Loucy (cell line): Measurements from ENCODE around the gene TRPM5.

Experiments
- H2AFZ ChIP-seq: fragments of 200-600 bp; sonication (generic); 2 replicates; pipeline ENCODE4 v1.6.0; 2016; ENCODE audit warnings: antibody characterized with exemption, mild to moderate bottlenecking, low read length, moderate library complexity
- H3F3A ChIP-seq: fragments of 200-600 bp; 2 replicates; pipeline ENCODE4 v1.6.0; 2016; ENCODE audit warnings: antibody characterized with exemption, low read depth, mild to moderate bottlenecking
- H3K27me3 ChIP-seq: fragments of 200-600 bp; sonication (generic); 2 replicates; pipeline ENCODE4 v1.6.1; 2014; ENCODE audit warnings: low read length, mild to moderate bottlenecking; ENCODE audit not compliant: insufficient read depth, poor library complexity, severe bottlenecking
- H3K36me3 ChIP-seq: fragments of 200-600 bp; sonication (generic); 2 replicates; pipeline ENCODE4 v1.6.1; 2016; ENCODE audit warnings: low read length; ENCODE audit not compliant: insufficient read depth
- H3K4me1 ChIP-seq: fragments of 200-600 bp; sonication (generic); 2 replicates; pipeline ENCODE4 v1.5.1; 2014; ENCODE audit warnings: low read length, mild to moderate bottlenecking; ENCODE audit not compliant: insufficient read depth, poor library complexity, severe bottlenecking
- H3K4me2 ChIP-seq: fragments of 200-600 bp; sonication (generic); 2 replicates; pipeline ENCODE4 v1.6.0; 2014; ENCODE audit warnings: antibody characterized with exemption, low read length, low read depth, mild to moderate bottlenecking; ENCODE audit not compliant: poor library complexity, severe bottlenecking
- H3K4me3 ChIP-seq: fragments of 200-600 bp; sonication (generic); 2 replicates; pipeline ENCODE4 v1.5.1; 2014; ENCODE audit warnings: low read length, mild to moderate bottlenecking, mixed read lengths; ENCODE audit not compliant: poor library complexity, severe bottlenecking
- H3K79me2 ChIP-seq: fragments of 200-600 bp; sonication (generic); 2 replicates; pipeline ENCODE4 v1.6.1; 2014; ENCODE audit warnings: low read length; ENCODE audit not compliant: insufficient read depth
- H3K9ac ChIP-seq: fragments of 200-600 bp; sonication (generic); 2 replicates; pipeline ENCODE4 v1.6.0; 2014; ENCODE audit warnings: mild to moderate bottlenecking, low read depth, low read length, moderate library complexity; ENCODE audit not compliant: poor library complexity, severe bottlenecking
- H3K9me2 ChIP-seq: fragments of 200-600 bp; sonication (generic); replicated peaks from 2 replicates; pipeline ENCODE4 v1.6.1; 2016; ENCODE audit warnings: low read depth, low read length, mixed read lengths
- H3K9me3 ChIP-seq: fragments of 200-600 bp; sonication (generic); 2 replicates; pipeline ENCODE4 v1.6.1; 2014; ENCODE audit warnings: mild to moderate bottlenecking, antibody characterized with exemption, low read length, low read depth; ENCODE audit not compliant: insufficient read depth
- H4K20me1 ChIP-seq: fragments of 200-600 bp; sonication (generic); 2 replicates; pipeline ENCODE4 v1.6.0; 2014; ENCODE audit warnings: antibody characterized with exemption, low read length, mild to moderate bottlenecking; ENCODE audit not compliant: insufficient read depth, poor library complexity, severe bottlenecking
- CTCF ChIP-seq: fragments of 200-600 bp; sonication (generic); conservative IDR thresholded peaks from 2 replicates; pipeline ENCODE4 v1.5.1; 2014; ENCODE audit warnings: mild to moderate bottlenecking, antibody characterized with exemption, low read length
- EZH2phosphoT487 ChIP-seq: fragments of 200-600 bp; IDR thresholded peaks from 2 replicates; pipeline ENCODE4 v1.6.1; 2018; ENCODE audit warnings: antibody characterized with exemption, mild to moderate bottlenecking, moderate library complexity, borderline replicate concordance

Gene TRPM5

GRCh38 chr11:2451336-2451735 lies 7.0 kb upstream of the TRPM5 start:
- H4K20me1 ChIP-seq: no peaks in the 10 kb centered on the region
- no peaks in the 10 kb centered on the region for H3K27me3 ChIP-seq

GRCh38 chr11:2450321-2451041 lies 6.2 kb upstream of the TRPM5 start:
- Histone ChIP-seq H3K27me3 (no peaks in the 10 kb centered on the region), H3K4me3 (no peak overlapping the region), H3K36me3 (no peaks in the 10 kb centered on the region), H2AFZ (no peak overlapping the region), H3K9me2 (no peaks in the 10 kb centered on the region), H3K9ac (no peak overlapping the region), H3K9me3 (no peaks in the 10 kb centered on the region), H3K4me2 (no peak overlapping the region), H3K79me2 (no peaks in the 10 kb centered on the region), H4K20me1 (no peaks in the 10 kb centered on the region), H3K4me1 (no peaks in the 10 kb centered on the region), H3F3A (no peaks in the 10 kb centered on the region)
- TF ChIP-seq EZH2phosphoT487 (no peak), CTCF (no peak)

More at GRCh38 chr11:2451336-2451735, 7.0 kb upstream of the TRPM5 start:
- no peak overlapping the region for H3K9ac ChIP-seq
- H3K4me2 ChIP-seq: no peak overlapping the region
- H3F3A ChIP-seq: no peaks in the 10 kb centered on the region
- no peaks in the 10 kb centered on the region for H3K36me3 ChIP-seq
- no peaks in the 10 kb centered on the region for H3K9me3 ChIP-seq
- TF ChIP-seq CTCF (no peak), EZH2phosphoT487 (no peak)
- H3K4me1 ChIP-seq: no peaks in the 10 kb centered on the region
- no peak overlapping the region for H2AFZ ChIP-seq
- H3K79me2 ChIP-seq: no peaks in the 10 kb centered on the region
- H3K4me3 ChIP-seq: no peak overlapping the region
- H3K9me2 ChIP-seq: no peaks in the 10 kb centered on the region

- Histone ChIP-seq H3K4me2 (no peak overlapping the region), H2AFZ (no peak overlapping the region), H3K9me3 (no peaks in the 10 kb centered on the region), H3K9ac (no peak overlapping the region), H3F3A (no peaks in the 10 kb centered on the region), H3K9me2 (no peaks in the 10 kb centered on the region), H3K36me3 (no peaks in the 10 kb centered on the region), H3K27me3 (no peaks in the 10 kb centered on the region), H3K4me3 (no peak overlapping the region), H4K20me1 (no peaks in the 10 kb centered on the region), H3K4me1 (no peaks in the 10 kb centered on the region), H3K79me2 (no peaks in the 10 kb centered on the region)
- TF ChIP-seq CTCF (no peak), EZH2phosphoT487 (no peak)
These were observed 5.4 kb upstream of the TRPM5 start for GRCh38 chr11:2449548-2450320.
